ENCODE measurements around the gene TBX1.

DNA sequence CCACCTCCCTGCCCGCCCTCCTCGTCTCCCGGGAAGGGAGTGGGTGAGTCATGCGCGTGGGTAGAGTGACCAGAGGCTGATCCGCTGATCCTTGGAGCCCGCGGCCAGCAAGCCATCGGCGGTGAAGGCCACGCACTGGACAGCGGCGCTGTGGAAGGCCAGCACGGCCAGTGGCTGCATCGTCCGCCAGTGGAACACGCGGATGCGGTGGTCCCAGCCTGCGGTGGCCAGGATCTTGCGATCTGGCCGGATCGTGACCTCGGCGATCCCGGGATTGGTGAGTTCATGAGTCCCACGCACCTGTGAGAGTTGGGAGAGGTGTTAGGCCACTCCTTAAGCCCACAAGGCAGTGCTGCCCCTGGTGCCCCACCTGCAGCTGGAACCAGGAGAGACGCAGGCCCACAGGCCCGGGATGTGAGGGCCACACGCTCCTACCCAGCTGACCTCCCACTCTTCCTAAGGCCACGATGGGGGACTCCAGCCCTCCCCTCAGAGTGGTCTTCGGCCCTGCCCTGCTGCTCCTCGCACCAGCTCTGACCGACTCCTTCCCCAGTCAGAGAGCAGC, 28.2 kb downstream of the TBX1 start:
- TF ChIP-seq, protein P1, sequence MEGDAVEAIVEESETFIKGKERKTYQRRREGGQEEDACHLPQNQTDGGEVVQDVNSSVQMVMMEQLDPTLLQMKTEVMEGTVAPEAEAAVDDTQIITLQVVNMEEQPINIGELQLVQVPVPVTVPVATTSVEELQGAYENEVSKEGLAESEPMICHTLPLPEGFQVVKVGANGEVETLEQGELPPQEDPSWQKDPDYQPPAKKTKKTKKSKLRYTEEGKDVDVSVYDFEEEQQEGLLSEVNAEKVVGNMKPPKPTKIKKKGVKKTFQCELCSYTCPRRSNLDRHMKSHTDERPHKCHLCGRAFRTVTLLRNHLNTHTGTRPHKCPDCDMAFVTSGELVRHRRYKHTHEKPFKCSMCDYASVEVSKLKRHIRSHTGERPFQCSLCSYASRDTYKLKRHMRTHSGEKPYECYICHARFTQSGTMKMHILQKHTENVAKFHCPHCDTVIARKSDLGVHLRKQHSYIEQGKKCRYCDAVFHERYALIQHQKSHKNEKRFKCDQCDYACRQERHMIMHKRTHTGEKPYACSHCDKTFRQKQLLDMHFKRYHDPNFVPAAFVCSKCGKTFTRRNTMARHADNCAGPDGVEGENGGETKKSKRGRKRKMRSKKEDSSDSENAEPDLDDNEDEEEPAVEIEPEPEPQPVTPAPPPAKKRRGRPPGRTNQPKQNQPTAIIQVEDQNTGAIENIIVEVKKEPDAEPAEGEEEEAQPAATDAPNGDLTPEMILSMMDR (IDR thresholded peaks at IDR 0.05) = no peak
- no peak for TF ChIP-seq POLR2A (IDR thresholded peaks at IDR 0.05)
